GM12872 (cell line): ENCODE measurements around the gene P2RX1.

Experiments used
- TF ChIP-seq, protein P1 (sequence below): IDR thresholded peaks from 3 replicates; pipeline ENCODE4 v1.5.1; 2011; ENCODE audit warnings: low read depth, mild to moderate bottlenecking, low read length, moderate library complexity; ENCODE audit not compliant: insufficient read depth

The P2RX1 gene

DNA sequence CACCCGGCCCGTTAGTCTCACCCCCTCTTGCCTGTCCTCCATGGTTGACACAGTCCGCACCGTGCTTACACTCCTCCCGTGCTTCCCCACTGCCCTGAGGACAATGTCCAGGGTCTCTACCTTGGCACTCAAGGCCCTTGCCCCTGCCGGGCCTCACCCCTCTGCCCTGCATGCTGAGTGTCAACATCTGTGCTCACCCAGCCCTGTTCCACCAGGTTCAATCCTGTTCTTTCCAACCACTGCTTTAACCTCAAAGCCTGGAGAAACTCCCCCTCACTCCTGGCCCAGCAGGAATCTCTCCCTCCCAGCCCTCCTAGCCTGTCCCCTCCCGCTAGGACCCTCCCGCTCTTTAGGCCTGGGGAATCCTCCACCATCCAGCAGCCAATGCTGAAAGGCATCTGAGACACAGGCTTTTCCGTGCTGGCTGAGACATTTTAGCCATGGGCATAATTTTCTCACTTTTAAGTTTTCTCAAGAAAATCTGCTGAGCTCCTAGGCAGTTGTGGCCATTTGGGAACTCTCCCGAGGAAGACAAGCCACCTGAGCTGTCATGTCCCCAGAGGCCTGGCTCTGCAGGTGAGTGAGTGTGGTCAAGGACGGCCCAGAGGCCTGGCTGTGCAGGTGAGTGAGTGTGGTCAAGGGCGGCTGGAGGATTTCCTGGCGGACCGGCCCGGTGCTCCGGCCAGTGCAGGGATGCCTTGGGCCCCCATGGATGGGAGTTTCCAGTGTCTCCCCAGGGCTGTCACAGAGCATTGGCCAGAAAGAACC lies 10.8 kb upstream of the P2RX1 start:
- TF ChIP-seq, protein P1, sequence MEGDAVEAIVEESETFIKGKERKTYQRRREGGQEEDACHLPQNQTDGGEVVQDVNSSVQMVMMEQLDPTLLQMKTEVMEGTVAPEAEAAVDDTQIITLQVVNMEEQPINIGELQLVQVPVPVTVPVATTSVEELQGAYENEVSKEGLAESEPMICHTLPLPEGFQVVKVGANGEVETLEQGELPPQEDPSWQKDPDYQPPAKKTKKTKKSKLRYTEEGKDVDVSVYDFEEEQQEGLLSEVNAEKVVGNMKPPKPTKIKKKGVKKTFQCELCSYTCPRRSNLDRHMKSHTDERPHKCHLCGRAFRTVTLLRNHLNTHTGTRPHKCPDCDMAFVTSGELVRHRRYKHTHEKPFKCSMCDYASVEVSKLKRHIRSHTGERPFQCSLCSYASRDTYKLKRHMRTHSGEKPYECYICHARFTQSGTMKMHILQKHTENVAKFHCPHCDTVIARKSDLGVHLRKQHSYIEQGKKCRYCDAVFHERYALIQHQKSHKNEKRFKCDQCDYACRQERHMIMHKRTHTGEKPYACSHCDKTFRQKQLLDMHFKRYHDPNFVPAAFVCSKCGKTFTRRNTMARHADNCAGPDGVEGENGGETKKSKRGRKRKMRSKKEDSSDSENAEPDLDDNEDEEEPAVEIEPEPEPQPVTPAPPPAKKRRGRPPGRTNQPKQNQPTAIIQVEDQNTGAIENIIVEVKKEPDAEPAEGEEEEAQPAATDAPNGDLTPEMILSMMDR = no peak

DNA sequence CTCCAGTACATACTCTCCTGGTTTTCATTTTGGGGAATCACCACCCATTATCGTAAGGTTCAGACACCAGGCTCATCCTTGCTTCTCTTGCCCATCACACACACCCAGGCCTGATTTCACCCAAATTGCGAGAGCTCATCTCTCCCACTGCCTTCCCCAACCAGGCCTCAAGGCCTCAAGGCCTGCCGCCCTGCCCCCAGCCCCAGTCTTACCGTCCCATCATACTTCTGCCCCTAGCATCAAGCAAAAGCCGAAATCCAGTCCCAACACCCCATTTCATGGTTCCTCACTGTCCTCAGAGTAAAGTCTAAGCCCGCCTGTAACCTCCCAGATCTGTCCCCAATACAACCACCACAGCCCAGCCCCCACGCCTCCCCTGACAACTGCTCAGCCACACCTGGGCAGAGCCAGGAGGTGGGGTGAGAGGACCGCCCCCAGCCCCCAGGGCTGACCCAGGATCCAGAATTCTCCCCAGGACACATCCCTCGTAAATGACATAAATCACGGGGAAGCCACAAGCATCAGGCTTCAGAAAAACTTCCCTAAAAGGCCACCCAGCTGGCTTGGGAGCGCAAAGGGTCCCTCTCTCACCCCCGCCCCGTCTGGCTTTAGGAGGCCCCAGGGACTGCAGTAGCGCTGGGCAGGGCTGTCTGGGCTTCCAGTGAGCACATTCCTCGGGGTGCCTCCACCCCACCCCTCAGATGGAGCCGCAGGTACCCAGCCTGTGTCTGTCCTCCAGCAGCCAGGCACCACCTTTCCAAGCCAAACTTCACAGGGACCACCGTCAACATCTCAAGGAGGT lies 9.6 kb upstream of the P2RX1 start:
- TF ChIP-seq, protein P1 = no peak

DNA sequence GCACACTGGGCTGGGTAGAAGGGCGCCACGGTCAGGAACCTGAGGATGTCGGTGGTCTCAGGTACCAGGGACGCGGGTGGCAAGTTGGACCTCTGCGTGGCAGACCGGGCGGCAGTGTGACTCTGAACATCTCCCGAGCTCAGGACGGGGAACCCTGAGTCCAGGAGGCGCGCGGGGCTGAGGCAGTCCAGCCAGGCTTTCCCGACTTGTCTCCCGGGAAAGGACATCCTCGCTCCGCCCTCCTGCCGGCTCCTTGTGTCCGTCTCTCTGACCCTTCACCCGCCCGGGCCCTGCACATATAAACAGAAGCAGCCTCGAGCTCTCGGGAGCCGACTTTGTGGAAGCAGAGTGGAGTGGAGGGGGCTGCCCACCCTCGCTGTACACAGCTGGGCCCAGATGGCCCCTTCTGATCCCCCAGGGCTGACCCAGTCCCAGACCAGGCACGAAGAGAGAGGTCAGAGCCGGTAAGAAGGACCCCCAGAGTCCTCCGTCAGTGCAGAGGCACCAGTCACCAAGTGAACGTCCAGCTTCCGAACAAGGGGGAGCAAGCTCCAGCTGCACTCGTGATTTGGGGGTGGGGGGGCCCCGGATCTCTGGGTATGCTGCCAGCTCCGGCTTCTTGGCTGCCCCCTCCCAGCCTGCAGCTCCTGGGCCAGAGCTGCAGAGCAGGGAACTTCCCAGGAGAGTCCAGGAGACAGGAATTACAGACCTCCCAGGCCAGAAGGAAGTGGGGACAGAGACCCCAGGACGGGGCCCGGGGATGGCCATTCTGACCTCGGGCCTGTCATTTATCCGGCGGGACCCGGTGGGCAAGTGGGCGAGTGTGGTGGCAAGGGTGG lies 8.5 kb upstream of the P2RX1 start:
- TF ChIP-seq, protein P1 = no peak

DNA sequence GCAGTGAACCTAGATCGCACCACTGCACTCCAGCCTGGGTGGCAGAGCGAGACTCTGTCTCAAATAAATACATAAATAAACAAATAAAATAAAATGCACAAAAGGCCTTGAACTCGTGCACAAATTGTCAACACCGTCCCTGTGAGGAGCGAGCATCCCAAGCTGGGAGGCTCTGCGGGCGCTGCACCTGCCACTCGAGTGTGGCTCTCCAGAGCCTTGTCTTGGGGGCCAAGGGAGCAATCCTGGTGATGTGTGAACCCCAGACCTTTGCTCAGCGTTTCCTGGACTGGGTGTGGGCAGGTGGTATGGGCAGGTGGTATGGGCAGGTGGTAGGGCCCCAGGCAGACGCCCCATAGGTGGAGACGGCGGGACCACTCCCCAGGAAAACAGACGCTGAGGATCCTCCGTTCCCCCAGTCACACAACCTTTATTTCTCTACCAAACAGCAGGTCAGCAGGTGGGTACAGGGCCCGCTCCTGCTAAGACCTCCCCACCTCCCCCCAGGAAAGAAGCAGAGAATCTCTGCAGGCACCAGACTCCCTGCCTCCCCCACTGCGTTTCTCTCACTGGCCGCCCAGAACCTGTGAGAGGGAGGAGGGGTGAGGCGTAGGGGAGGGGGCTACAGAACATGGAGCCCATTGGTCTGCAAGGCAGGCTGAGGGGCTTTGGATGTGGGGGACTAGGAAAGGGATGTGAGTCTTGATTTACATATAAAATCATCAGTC lies 7.4 kb upstream of the P2RX1 start:
- TF ChIP-seq, protein P1 = no peak

DNA sequence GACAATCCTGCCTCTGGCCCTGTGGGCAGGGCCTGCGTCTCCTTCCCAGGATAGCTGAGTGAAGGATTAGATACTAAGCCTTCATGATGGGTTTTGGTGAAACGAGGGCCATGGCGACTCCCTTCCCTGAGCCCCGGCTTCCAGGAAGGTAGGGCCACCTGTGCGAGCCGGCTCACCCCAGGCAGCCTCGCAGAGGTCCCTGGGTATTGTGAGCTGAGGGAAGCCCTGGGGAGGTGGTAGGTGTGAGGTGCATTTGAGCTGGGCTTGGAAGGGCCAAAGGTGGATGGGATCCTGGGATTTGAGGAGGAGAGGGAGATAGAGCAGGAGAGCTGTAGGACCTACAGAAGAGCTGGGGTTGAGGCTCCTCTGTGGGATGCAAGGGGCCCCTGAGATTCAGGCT lies 6.5 kb upstream of the P2RX1 start:
- TF ChIP-seq, protein P1 = no peak

DNA sequence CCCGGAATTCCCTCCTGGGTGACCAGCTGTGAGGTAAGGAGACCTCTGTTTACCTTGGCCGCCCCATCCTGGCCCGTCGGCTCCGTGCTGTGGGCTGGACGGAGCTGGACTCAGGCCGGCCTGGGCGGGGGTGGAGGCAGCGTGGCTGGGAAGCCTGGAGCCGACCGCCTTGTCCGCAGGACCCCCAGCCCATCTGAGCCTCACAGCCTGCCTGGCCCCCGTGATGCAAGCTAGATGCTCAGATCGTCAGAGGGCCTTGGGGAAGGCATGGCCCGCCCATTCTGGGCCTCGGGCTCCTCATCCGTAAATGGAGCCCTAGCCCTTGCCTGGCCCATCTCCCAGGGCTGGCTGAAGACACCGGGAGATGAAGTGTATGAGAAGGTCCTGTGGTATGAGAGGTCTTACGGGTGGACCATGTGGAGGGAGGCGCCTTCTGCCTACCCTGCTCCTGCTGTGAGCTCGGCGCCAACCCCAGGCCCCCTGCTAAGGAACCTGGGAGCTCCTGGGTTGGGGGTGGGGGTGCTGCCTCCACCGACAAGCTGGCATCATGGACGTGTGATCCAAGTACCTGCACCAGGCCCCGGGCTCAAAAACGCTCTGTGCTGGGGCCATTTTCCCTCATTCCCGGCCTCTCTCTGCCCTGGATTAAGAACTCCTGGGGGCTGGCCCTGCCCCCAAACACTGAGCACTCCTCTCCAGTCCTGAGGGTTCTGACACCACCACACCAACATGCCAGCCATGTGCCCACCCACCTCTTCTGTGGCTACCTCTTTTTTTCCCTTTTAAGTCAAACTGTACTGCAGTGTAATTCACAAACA lies 5.4 kb upstream of the P2RX1 start:
- TF ChIP-seq, protein P1 = no peak
